ENCODE results near the gene ALK.

Gene ALK

GRCh38 chr2:29715655-29716054, 205.7 kb downstream of the ALK start:
- no peak for DNase-seq (ENCODE audit: low read depth in 2 of 2)

- DNase-seq (ENCODE audit: low read depth in 2 of 2) = no peak
Measured at GRCh38 chr2:29714333-29714732, 207.1 kb downstream of the ALK start.

- DNase-seq (ENCODE audit: low read depth in 2 of 2) = no peak
Measured at GRCh38 chr2:29706171-29706720, 215.1 kb downstream of the ALK start.

GRCh38 chr2:29705616-29706015, 215.8 kb downstream of the ALK start:
- no peak for DNase-seq (ENCODE audit: low read depth in 2 of 2)

- no peak for DNase-seq (ENCODE audit: low read depth in 2 of 2)
Measured at GRCh38 chr2:29703336-29703735, 218.1 kb downstream of the ALK start.

GRCh38 chr2:29702276-29702675, 219.1 kb downstream of the ALK start:
- DNase-seq (ENCODE audit: low read depth in 2 of 2) = no peak

GRCh38 chr2:29700560-29700959, 220.8 kb downstream of the ALK start:
- DNase-seq (ENCODE audit: low read depth in 2 of 2) = no peak

GRCh38 chr2:29699045-29699444, 222.3 kb downstream of the ALK start:
- DNase-seq (ENCODE audit: low read depth in 2 of 2) = no peak

- no peak for DNase-seq (ENCODE audit: low read depth in 2 of 2)
Measured at GRCh38 chr2:29698216-29698615, 223.2 kb downstream of the ALK start.

GRCh38 chr2:29697715-29698114, 223.7 kb downstream of the ALK start:
- DNase-seq (ENCODE audit: low read depth in 2 of 2) = no peak

- no peak for DNase-seq (ENCODE audit: low read depth in 2 of 2)
Measured at GRCh38 chr2:29697181-29697580, 224.2 kb downstream of the ALK start.

GRCh38 chr2:29694741-29695140, 226.6 kb downstream of the ALK start:
- no peak for DNase-seq (ENCODE audit: low read depth in 2 of 2)

GRCh38 chr2:29691391-29691950, 229.9 kb downstream of the ALK start:
- DNase-seq (ENCODE audit: low read depth in 2 of 2) = no peak

- DNase-seq (ENCODE audit: low read depth in 2 of 2) = no peak
Measured at GRCh38 chr2:29689666-29690065, 231.7 kb downstream of the ALK start.

- no peak for DNase-seq (ENCODE audit: low read depth in 2 of 2)
Measured at GRCh38 chr2:29688429-29688828, 233.0 kb downstream of the ALK start.

- no peak for DNase-seq (ENCODE audit: low read depth in 2 of 2)
Measured at GRCh38 chr2:29687121-29687520, 234.3 kb downstream of the ALK start.

GRCh38 chr2:29676886-29677453, 244.4 kb downstream of the ALK start:
- DNase-seq (ENCODE audit: low read depth in 2 of 2) = no peak

GRCh38 chr2:29664578-29664977, 256.8 kb downstream of the ALK start:
- no peak for DNase-seq (ENCODE audit: low read depth in 2 of 2)

- no peak for DNase-seq (ENCODE audit: low read depth in 2 of 2)
Measured at GRCh38 chr2:29663268-29663667, 258.1 kb downstream of the ALK start.

GRCh38 chr2:29662861-29663260, 258.5 kb downstream of the ALK start:
- no peak for DNase-seq (ENCODE audit: low read depth in 2 of 2)

GRCh38 chr2:29660201-29660600, 261.2 kb downstream of the ALK start:
- no peak for DNase-seq (ENCODE audit: low read depth in 2 of 2)

- no peak for DNase-seq (ENCODE audit: low read depth in 2 of 2)
Measured at GRCh38 chr2:29659178-29659577, 262.2 kb downstream of the ALK start.

- DNase-seq (ENCODE audit: low read depth in 2 of 2) = no peak
Measured at GRCh38 chr2:29657674-29658073, 263.7 kb downstream of the ALK start.

Measured in stimulated activated CD8-positive, alpha-beta memory T cell treated with anti-CD3 and anti-CD28 coated beads, Interleukin-2, amount 100 ng/mL, for 48 hours (primary cell).